Stimulated activated CD8-positive, alpha-beta memory T cell treated with anti-CD3 and anti-CD28 coated beads, Interleukin-2, amount 100 ng/mL, for 48 hours (primary cell): ENCODE data around the gene TPRN.

Source experiments
- DNase-seq, 2 donors: peaks; one replicate each; pipeline ENCODE4 v3.0.0-alpha.2; 2020; ENCODE audit warnings: low read depth in 2 of 2

Gene TPRN

DNA sequence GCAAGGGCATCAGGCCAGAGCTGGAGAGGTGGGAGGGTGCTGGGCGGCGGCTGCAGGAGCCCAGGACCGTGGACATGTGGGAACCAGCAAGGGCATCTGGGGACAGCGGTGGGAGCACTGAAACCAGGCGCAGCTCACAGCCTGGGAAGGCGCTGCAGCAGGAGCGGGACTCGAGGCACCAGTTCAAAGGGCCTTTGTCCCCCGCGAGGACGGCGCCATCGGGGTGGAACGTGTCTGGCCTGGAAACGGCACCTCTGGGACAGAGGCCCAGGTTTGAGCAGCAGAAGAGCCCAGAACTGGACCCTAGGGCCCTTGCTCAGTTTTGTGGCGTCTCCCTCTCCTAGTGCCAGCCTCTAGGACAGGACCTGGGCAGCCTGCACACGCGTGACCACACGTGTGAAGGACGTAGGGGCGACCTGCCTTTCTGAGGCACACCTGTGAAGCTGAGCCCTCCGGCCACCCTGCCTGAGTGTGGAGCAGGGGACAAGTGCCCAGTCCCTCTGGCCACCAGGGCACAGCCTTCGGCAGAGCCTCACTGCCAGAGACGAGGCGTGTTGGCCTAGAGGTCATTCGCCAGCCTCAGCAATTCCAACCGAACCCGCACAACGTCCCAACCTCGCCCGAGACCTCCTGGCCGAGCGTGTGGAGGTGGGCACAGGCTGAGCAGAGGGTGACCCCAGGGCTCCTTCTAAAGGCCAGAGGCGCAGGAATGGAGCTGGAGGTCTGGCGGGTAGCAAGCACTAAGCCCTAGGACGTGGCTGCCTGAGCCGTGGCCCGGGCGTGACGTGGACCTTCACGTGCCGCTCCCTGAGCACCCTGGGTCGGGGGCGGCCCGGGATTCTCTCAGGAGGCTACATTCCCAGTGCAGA is 26.5 kb downstream of the TPRN start:
- no peak for DNase-seq

- no peak for DNase-seq
Measured at GRCh38 chr9:137172901-137173795, 27.4 kb downstream of the TPRN start.

- DNase-seq, result no peak
Measured at GRCh38 chr9:137171149-137171900, 29.2 kb downstream of the TPRN start.

GRCh38 chr9:137170486-137171148 is 29.9 kb downstream of the TPRN start:
- DNase-seq, result no peak

DNA sequence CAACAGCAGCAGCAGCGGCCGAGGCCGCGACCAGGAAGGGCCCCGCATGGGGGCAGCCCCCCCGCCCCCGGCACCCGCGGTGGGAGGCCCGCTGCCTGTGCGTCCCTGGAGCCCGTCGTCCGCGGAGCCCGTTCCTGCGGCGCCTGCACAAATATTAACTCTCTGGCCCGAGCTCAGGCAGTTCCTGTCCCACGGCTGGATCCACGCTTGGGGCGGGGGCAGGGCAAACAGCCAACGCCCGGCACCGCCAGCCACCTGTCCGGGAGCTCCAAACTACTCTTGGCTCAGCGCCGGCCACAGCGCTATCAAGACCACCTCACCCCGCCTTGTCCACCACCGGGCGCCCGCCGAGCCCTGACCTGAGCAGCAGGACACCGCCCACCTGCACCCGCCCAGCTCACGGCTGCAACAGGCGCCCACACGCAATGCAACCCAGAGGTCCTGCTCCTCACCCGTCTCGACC is 30.6 kb downstream of the TPRN start, which contains the start of gene LRRC26:
Gene LRRC26, minus strand, starts transcription at position 156 of the 463 bp plus-strand sequence. Its CDS starts 108 bp downstream, at position 48.
- no peak for DNase-seq

DNA sequence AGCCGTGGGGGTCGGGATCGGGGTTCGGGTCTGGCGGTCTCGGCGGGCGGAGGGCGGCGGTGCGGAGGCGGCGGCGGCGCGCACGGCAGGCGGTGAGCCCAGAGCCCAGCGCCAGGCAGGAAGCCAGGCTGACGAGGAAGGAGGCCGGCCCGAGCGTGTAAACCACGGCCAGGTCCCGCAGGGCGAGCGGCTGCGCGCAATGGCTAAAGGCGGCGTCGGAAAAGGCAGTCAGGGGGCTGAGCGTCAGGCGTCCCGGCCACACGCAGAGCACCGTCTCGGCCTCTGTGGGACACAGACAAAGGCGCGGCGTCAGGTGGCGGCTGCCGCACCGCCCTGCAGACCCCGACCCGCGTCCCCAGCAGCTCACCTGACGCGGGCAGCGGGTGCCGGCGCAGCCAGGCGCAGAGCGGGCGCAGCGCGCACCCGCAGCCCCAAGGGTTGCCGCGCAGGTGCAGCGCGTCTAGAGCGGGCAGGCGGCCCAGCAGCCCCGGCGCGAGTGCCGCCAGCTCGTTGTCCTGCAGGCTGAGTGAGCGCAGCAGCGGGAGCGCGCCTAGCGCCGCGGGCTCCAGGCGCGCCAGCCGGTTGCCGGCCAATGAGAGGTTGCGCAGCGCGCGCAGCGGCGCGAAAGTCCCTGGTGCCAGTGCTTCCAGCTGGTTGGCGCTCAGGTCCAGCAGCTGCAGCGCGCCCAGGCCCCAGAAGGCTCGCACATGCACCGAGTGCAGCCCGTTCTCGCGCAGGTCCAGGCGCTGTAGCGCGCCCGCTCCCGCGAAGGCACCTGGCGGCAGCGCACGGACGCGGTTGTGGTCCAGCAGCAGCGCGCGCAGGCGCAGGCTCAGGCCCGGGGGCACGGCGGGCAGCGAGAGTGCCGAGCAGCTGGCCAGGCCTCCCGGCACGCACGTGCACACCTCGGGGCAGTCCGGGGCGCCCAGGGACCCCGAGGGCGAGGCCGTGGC is 31.4 kb downstream of the TPRN start:
- DNase-seq, result no peak

- no peak for DNase-seq
Measured at GRCh38 chr9:137168573-137168903, 32.0 kb downstream of the TPRN start.

- DNase-seq, result no peak
Measured at GRCh38 chr9:137167747-137168572, 32.6 kb downstream of the TPRN start.

DNA sequence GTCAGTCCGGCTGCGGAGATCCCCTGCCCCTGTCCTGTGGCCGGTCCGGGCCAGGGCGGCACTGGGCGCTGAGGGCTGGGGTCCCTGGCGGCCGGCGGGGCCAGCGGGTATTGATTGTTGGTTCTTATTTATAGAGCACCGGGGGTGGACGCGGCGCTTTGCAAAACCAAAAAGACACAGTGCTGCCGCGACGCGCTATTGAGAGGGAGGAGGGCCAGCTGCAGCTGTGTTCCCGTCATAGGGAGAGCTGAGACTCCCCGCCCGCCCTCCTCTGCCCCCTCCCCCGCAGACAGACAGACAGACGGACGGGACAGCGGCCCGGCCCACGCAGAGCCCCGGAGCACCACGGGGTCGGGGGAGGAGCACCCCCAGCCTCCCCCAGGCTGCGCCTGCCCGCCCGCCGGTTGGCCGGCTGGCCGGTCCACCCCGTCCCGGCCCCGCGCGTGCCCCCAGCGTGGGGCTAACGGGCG is 33.2 kb downstream of the TPRN start:
- DNase-seq, result no peak

DNA sequence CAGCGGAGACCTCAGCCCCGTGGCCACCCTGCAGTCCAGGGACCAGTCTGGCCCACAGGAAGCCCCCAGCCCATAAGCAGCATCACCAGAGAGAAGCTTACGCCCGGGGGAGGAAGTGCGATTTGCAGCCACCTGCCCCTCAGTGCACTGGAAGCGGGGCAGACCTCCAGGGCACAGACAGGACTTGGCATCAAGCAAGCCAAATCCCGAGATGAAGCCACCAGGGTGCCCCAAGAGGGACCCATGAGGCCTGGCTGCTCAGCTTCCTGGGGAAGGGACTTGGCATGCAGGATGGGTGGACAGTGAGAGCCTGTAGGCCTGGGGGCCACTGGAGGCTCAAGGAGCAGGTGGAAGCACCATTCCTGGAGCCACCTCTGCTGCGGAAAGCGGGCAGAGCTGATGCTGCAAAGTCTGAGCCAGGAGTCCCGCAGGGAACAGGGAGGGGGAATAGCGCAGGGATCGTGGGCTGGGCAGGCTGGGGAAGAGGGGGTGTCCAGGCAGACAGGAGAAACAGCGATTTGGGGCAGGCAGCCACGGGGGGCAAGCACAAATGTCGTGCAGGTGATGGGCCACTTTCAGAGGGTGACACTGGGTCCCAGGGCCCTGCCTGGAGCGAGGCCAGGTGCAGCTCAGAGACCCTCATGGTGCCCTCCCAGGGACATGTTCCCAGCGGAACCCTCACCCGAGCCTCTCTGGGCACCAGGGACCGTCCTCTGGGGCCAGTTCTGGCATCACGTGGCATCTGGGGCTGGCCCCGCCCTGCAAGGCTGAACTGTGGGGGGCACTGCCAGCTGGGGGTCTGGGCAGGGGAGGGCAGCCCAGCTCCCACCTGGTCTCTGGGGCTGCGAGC is 33.9 kb downstream of the TPRN start:
- no peak for DNase-seq

GRCh38 chr9:137165250-137165836 is 35.2 kb downstream of the TPRN start:
- DNase-seq, result no peak

DNA sequence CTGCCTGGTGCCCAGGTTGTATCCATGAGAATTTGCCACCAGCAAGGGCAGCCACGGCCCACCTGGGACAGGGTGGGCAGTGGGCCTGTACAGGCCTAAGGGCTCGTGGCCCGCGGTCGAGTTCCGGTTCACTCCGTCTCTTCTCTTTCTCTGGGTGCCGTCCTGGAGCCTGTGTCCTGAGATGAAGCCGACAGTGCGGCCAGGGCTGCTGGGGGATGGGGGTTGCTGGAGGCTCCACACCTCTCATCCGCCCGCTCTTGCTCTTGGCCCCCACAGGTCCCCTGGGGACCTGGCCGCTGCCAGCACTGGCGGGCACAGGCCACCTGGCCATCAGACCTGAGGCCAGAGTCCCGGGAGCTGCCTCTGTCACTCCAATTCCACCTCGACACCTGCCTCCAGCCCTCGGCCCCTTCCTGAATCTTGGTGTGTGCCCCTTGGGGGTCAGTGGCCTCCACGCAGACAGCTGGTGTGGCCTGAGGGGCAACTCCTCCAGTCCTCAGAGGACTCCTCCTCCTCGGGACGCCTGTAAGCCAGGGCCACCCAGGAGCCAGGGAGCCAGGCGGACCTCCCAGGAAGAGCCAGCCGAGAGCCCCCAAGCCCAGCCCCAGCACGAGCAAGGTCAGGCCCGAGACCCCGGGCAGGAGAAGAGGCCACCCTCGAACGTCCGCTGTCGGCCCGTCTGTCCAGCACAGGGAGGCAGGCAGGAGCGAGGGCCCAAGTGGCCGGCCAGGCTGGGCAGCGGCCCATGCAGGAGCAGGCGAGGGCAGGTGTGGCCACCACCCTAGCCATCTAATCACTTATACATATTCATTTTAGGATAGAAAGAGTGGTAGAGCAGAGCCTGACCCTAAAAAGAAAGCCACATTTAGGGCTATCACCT is 35.9 kb downstream of the TPRN start:
- no peak for DNase-seq

- DNase-seq, result no peak
Measured at GRCh38 chr9:137163805-137164204, 36.7 kb downstream of the TPRN start.

- no peak for DNase-seq
Measured at GRCh38 chr9:137163365-137163715, 37.2 kb downstream of the TPRN start.

DNA sequence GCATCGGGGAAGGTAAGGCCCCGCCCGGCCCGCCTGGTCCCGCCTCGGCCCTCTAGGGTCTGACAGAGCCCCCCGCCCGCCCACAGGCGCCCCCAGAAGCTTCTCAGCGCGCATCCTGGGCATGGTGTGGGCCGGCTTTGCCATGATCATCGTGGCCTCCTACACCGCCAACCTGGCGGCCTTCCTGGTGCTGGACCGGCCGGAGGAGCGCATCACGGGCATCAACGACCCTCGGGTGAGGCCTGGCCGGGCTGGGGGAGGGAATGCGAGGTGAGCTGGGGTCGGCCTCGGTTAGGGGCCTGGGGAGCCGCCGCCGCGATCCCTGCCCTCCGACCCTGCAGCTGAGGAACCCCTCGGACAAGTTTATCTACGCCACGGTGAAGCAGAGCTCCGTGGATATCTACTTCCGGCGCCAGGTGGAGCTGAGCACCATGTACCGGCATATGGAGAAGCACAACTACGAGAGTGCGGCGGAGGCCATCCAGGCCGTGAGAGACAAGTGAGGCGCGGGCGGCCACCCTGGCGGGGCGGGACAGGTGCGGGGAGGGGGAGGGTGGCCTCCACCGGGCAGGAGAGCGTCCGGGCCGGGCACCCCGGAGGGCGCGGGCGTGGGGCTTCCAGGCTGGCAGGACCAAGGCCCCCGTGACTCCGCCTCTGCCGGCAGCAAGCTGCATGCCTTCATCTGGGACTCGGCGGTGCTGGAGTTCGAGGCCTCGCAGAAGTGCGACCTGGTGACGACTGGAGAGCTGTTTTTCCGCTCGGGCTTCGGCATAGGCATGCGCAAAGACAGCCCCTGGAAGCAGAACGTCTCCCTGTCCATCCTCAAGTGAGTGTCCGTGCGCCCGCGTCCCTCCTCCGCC is 37.8 kb downstream of the TPRN start:
- DNase-seq, result no peak
